ENCODE measurements around the gene METTL17. TPM values are rescaled to one million over a fixed set of nuclear protein-coding genes. Genes with fewer than 3 reads are reported as not detected.

Gene METTL17
- total and polyA plus RNA-seq, 2 of the 13 experiments (the other 11 are each of a cell fraction or from before 2014, with no cell fraction given), result 122 to 199 TPM

- Histone ChIP-seq H4K20me1 (ENCODE audit: insufficient read depth, low read length) (no peaks in the 10 kb centered on the region), H3K79me2 (ENCODE audit: insufficient read depth, low read length) (no peaks in the 10 kb centered on the region), H3K4me1 (ENCODE audit: insufficient read depth, low read length) (peaks cover under 1% of the 10 kb centered on the region), H3K27ac (ENCODE audit: extremely low read length, insufficient read depth, low read length) (no peak overlapping the region), H3K4me2 (ENCODE audit: low read depth, low read length) (no peak overlapping the region), H3K36me3 (replicated peaks in 1 of 2; ENCODE audit: control insufficient read depth in 1 of 2, insufficient read depth in 2 of 2, low read length in 2 of 2) (peaks cover 22 to 43% of the 10 kb centered on the region in 2 experiments), H3K4me3 (replicated peaks in 1 of 3; ENCODE audit: insufficient read depth in 1 of 3, low read depth in 2 of 3, low read length in 3 of 3) (no peak overlapping the region), H3K27me3 (ENCODE audit: control insufficient read depth in 1 of 2, insufficient read depth in 2 of 2, low read length in 2 of 2) (no peaks in the 10 kb centered on the region), H3K9ac (ENCODE audit: insufficient read depth, low read depth, low read length) (no peak overlapping the region), H3K9me3 (ENCODE audit: low read length) (no peaks in the 10 kb centered on the region), H2AFZ (ENCODE audit: low read length) (no peak overlapping the region)
- WGBS (ENCODE audit: low lambda C conversion rate), result 90% methylated on average over 4 of the region's 4 CpGs
- ATAC-seq (no peak), DNase-seq (ENCODE audit: low spot score) (no peak), FAIRE-seq (no peak)
- no TSS peak for BruUV-seq (replicated peaks)
- in situ Hi-C loops (cut with HindIII; ENCODE audit: extremely low pct_ligation_motif_present, low pct_unique_long_range_greater_than_20kb), result loop anchor here (25.0 kb wide), 1 partner anchor 660 kb away; the partner anchor contains the start of genes CCNB1IP1 and PARP2
- ChIA-PET CTCF (ENCODE audit: low intra/inter-chr PET ratio, low total read pairs) (no interaction called here), POLR2A (interaction anchor here (0.7 to 1.1 kb wide), 3 partner anchors 18 to 375 kb away, joined by 3 to 5 read pairs (median 4); no protein-coding TSS in a partner anchor)
- TF ChIP-seq NCOA1 (CRISPR knock-in tag; IDR thresholded peaks at IDR 0.05) (no peak), ZNF788 (CRISPR knock-in tag; IDR thresholded peaks at IDR 0.05; ENCODE audit: borderline replicate concordance) (no peak), ZNF780A (CRISPR knock-in tag; IDR thresholded peaks at IDR 0.05) (no peak), NR3C1 (CRISPR knock-in tag; IDR thresholded peaks at IDR 0.05) (no peak), ZBTB38 (CRISPR knock-in tag; IDR thresholded peaks at IDR 0.05) (no peak), TGIF2 (CRISPR knock-in tag; IDR thresholded peaks at IDR 0.05) (no peak), ZNF784 (CRISPR knock-in tag; IDR thresholded peaks at IDR 0.05; ENCODE audit: borderline replicate concordance) (no peak), ZBTB3 (CRISPR knock-in tag; IDR thresholded peaks at IDR 0.05; ENCODE audit: borderline replicate concordance, low read depth) (no peak), MEIS2 (CRISPR knock-in tag; IDR thresholded peaks at IDR 0.05) (no peak), ATF3 (CRISPR knock-in tag; IDR thresholded peaks at IDR 0.05) (no peak), HIVEP1 (CRISPR knock-in tag; IDR thresholded peaks at IDR 0.05) (no peak), PAX8 (CRISPR knock-in tag; IDR thresholded peaks at IDR 0.05; ENCODE audit: borderline replicate concordance) (no peak), FIP1L1 (IDR thresholded peaks at IDR 0.05; ENCODE audit: borderline replicate concordance, insufficient read depth, low read depth, low read length) (no peak), ZNF512 (CRISPR knock-in tag; IDR thresholded peaks at IDR 0.05) (no peak), ZNF550 (CRISPR knock-in tag; IDR thresholded peaks at IDR 0.05; ENCODE audit: borderline replicate concordance) (no peak), JARID2 (CRISPR knock-in tag; IDR thresholded peaks at IDR 0.05; ENCODE audit: insufficient replicate concordance) (no peak), CENPX (CRISPR knock-in tag; IDR thresholded peaks at IDR 0.05) (no peak)
- intact Hi-C loops (cut with micrococcal nuclease; ENCODE audit: unreplicated experiment), result no loop called here
Observed at GRCh38 chr14:20997115-20997514, 7.3 kb downstream of the METTL17 start.

Data from HepG2 (cell line).